ENCODE data around the gene HYAL4. TPM values are rescaled to one million over a fixed set of nuclear protein-coding genes. Genes with fewer than 3 reads are reported as not detected.
"Not testable (repeated sequence)": the region's sequence is repeated elsewhere in the genome, so short reads cannot be mapped to it uniquely, and the experiment has no call there.

The HYAL4 gene
- total and polyA plus RNA-seq, 2 donors from 2014 or later: 0.24 TPM; not detected in 1

DNA sequence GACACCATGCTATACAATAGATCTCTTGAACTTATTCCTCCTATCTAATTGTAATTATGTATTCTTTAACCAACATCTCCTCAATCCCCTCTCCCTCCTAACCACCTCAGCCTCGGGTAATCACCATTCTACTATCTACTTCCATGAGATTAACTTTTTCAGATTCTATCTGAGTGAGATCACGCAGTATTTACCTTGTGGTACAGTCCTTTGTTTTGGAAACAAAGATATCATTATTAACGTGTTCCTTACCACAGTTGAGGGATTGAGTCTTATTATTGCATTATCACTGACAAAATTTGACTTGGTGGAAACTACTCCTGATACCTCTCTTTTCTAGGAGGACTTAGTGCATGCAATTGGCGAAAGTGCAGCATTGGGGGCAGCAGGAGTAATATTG, 26.0 kb upstream of the HYAL4 start:
- Histone ChIP-seq H3K4me1 (ENCODE audit: control insufficient read depth in 2 of 3, insufficient read depth in 2 of 3, low read depth in 1 of 3, low read length in 3 of 3) (no peaks in the 10 kb centered on the region), H3K27me3 (ENCODE audit: control insufficient read depth, insufficient read depth, low read length) (no peaks in the 10 kb centered on the region), H3K9me3 (ENCODE audit: control insufficient read depth in 2 of 3, insufficient read depth in 1 of 3, low read length in 3 of 3) (no peaks in the 10 kb centered on the region), H3K9ac (ENCODE audit: low read length in 3 of 3) (no peak overlapping the region), H3K27ac (ENCODE audit: low read depth in 2 of 2, low read length in 2 of 2) (no peak overlapping the region), H3K4me3 (ENCODE audit: low read length in 3 of 3) (no peak overlapping the region), H3K36me3 (ENCODE audit: control insufficient read depth in 2 of 3, insufficient read depth in 3 of 3, low read length in 3 of 3) (no peaks in the 10 kb centered on the region)
- TF ChIP-seq, protein P1, sequence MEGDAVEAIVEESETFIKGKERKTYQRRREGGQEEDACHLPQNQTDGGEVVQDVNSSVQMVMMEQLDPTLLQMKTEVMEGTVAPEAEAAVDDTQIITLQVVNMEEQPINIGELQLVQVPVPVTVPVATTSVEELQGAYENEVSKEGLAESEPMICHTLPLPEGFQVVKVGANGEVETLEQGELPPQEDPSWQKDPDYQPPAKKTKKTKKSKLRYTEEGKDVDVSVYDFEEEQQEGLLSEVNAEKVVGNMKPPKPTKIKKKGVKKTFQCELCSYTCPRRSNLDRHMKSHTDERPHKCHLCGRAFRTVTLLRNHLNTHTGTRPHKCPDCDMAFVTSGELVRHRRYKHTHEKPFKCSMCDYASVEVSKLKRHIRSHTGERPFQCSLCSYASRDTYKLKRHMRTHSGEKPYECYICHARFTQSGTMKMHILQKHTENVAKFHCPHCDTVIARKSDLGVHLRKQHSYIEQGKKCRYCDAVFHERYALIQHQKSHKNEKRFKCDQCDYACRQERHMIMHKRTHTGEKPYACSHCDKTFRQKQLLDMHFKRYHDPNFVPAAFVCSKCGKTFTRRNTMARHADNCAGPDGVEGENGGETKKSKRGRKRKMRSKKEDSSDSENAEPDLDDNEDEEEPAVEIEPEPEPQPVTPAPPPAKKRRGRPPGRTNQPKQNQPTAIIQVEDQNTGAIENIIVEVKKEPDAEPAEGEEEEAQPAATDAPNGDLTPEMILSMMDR (IDR thresholded peaks at IDR 0.05; ENCODE audit: borderline replicate concordance, extremely low read depth, insufficient read depth): no peak
- intact Hi-C loops (cut with DNase I): no loop called here
- DNase-seq (no peak), FAIRE-seq (no peak)

DNA sequence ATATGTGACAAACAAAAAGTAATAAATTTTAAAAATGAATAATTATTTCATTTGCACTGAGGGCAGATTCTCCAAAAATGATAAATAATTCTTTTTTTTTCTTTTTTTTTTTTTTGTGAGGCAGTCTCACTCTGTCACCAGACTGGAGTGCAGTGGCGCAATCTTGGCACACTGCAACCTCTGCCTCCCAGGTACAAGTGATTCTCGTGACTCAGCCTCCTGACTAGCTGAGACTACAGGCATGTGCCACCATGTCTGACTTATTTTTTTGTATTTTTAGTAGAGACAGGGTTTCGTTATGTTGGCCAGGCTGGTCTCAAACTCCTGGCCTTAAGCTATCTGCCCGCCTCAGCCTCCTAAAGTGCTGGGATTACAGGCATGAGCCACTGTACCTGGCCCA, 25.2 kb upstream of the HYAL4 start:
- FAIRE-seq; H3K4me1 ChIP-seq (ENCODE audit: control insufficient read depth in 2 of 3, insufficient read depth in 2 of 3, low read depth in 1 of 3, low read length in 3 of 3); H3K36me3 ChIP-seq (ENCODE audit: control insufficient read depth in 2 of 3, insufficient read depth in 3 of 3, low read length in 3 of 3); intact Hi-C loops (cut with DNase I); H3K9me3 ChIP-seq (ENCODE audit: control insufficient read depth in 2 of 3, insufficient read depth in 1 of 3, low read length in 3 of 3); DNase-seq; H3K4me3 ChIP-seq (ENCODE audit: low read length in 3 of 3); H3K9ac ChIP-seq (ENCODE audit: low read length in 3 of 3); H3K27me3 ChIP-seq (ENCODE audit: control insufficient read depth, insufficient read depth, low read length); H3K27ac ChIP-seq (ENCODE audit: low read depth in 2 of 2, low read length in 2 of 2): not testable (repeated sequence)

DNA sequence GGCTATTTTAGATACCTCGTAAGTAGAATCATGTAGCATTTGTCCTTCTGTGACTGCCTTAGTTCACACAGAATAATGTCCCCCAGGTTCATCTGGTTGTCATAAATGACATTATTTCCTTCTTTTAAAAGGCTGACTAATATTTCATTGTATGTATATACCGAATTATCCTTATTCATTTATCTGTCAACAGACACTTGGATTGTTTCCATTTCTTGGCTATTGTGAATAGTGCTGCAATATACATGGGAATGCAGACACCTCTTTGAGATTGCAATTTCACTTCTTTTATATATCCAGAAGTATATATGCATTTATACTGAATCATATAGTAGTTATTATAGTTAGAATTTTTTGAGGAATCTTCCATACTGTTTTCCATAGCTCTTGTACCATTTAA, 24.1 kb upstream of the HYAL4 start:
- Histone ChIP-seq H3K9ac (ENCODE audit: low read length in 3 of 3) (no peak overlapping the region), H3K36me3 (ENCODE audit: control insufficient read depth in 2 of 3, insufficient read depth in 3 of 3, low read length in 3 of 3) (no peaks in the 10 kb centered on the region), H3K27ac (ENCODE audit: low read depth in 2 of 2, low read length in 2 of 2) (no peak overlapping the region), H3K27me3 (ENCODE audit: control insufficient read depth, insufficient read depth, low read length) (no peaks in the 10 kb centered on the region), H3K4me1 (ENCODE audit: control insufficient read depth in 2 of 3, insufficient read depth in 2 of 3, low read depth in 1 of 3, low read length in 3 of 3) (no peaks in the 10 kb centered on the region), H3K9me3 (ENCODE audit: control insufficient read depth in 2 of 3, insufficient read depth in 1 of 3, low read length in 3 of 3) (no peaks in the 10 kb centered on the region), H3K4me3 (ENCODE audit: low read length in 3 of 3) (no peak overlapping the region)
- DNase-seq (no peak), FAIRE-seq (no peak)
- intact Hi-C loops (cut with DNase I): no loop called here
- TF ChIP-seq, protein P1 (IDR thresholded peaks at IDR 0.05; ENCODE audit: borderline replicate concordance, extremely low read depth, insufficient read depth): no peak

DNA sequence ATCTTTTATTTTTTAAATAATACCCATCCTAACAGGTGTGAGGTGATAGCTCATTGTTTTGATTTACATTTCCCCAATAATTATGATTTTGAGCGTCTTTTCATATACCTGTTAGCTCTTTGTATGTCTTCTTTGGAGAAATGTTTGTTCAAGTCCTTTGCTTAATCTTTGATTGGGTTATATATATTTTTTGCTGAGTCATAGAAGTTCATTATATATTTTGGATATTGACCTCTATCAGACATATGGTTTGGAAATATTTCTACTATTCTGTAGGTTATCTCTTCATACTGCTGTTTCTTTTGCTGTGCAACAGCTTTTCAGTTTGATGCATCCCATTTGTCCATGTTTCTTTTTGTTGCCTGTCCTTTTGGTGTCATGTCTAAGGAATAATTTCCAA, 23.6 kb upstream of the HYAL4 start:
- TF ChIP-seq, protein P1 (IDR thresholded peaks at IDR 0.05; ENCODE audit: borderline replicate concordance, extremely low read depth, insufficient read depth): no peak
- Histone ChIP-seq H3K36me3 (ENCODE audit: control insufficient read depth in 2 of 3, insufficient read depth in 3 of 3, low read length in 3 of 3) (no peaks in the 10 kb centered on the region), H3K27me3 (ENCODE audit: control insufficient read depth, insufficient read depth, low read length) (no peaks in the 10 kb centered on the region), H3K4me3 (ENCODE audit: low read length in 3 of 3) (no peak overlapping the region), H3K9ac (ENCODE audit: low read length in 3 of 3) (no peak overlapping the region), H3K4me1 (ENCODE audit: control insufficient read depth in 2 of 3, insufficient read depth in 2 of 3, low read depth in 1 of 3, low read length in 3 of 3) (no peaks in the 10 kb centered on the region), H3K9me3 (ENCODE audit: control insufficient read depth in 2 of 3, insufficient read depth in 1 of 3, low read length in 3 of 3) (no peaks in the 10 kb centered on the region), H3K27ac (ENCODE audit: low read depth in 2 of 2, low read length in 2 of 2) (no peak overlapping the region)
- FAIRE-seq: no peak
- intact Hi-C loops (cut with DNase I): no loop called here
- DNase-seq: no peak
